22Rv1 (cell line): ENCODE data around the gene IRX1.

Experiments used
- ZFX ChIP-seq: fragments of 450-650 bp; IDR thresholded peaks from 2 replicates; pipeline ENCODE4 v1.6.1; 2017; ENCODE audit warnings: antibody characterized with exemption, borderline replicate concordance
- TF ChIP-seq, protein P1 (sequence below): fragments of 450-650 bp; IDR thresholded peaks from 2 replicates; pipeline ENCODE4 v1.5.1; 2017; ENCODE audit warnings: mild to moderate bottlenecking

DNA sequence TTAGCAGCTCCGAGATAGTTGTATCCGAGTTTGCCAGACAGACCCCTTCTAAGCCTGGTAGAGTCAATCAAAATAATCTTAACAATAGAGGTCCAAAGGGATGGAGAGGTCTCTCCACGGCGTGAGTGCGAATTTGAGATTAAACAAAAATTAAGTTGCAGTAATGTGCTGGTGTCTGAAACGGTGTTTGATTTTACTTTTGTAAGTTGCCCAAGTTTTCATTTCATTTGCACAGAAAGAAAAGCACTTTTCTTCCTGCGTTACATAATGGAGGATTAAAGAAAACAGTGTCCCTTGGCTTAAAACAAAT lies 1.2 kb downstream of the IRX1 start:
- TF ChIP-seq, protein P1, sequence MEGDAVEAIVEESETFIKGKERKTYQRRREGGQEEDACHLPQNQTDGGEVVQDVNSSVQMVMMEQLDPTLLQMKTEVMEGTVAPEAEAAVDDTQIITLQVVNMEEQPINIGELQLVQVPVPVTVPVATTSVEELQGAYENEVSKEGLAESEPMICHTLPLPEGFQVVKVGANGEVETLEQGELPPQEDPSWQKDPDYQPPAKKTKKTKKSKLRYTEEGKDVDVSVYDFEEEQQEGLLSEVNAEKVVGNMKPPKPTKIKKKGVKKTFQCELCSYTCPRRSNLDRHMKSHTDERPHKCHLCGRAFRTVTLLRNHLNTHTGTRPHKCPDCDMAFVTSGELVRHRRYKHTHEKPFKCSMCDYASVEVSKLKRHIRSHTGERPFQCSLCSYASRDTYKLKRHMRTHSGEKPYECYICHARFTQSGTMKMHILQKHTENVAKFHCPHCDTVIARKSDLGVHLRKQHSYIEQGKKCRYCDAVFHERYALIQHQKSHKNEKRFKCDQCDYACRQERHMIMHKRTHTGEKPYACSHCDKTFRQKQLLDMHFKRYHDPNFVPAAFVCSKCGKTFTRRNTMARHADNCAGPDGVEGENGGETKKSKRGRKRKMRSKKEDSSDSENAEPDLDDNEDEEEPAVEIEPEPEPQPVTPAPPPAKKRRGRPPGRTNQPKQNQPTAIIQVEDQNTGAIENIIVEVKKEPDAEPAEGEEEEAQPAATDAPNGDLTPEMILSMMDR, result no peak
- TF ChIP-seq ZFX, result no peak
